ENCODE results near the gene DGKI.

- TF ChIP-seq CTCF (IDR thresholded peaks at IDR 0.05): no peak
- no peak for TF ChIP-seq POLR2A (IDR thresholded peaks at IDR 0.05)
Measured at GRCh38 chr7:137345799-137346449, 500.9 kb downstream of the DGKI start.
